Measurements from ENCODE around the gene LBHD2.

The LBHD2 gene

DNA sequence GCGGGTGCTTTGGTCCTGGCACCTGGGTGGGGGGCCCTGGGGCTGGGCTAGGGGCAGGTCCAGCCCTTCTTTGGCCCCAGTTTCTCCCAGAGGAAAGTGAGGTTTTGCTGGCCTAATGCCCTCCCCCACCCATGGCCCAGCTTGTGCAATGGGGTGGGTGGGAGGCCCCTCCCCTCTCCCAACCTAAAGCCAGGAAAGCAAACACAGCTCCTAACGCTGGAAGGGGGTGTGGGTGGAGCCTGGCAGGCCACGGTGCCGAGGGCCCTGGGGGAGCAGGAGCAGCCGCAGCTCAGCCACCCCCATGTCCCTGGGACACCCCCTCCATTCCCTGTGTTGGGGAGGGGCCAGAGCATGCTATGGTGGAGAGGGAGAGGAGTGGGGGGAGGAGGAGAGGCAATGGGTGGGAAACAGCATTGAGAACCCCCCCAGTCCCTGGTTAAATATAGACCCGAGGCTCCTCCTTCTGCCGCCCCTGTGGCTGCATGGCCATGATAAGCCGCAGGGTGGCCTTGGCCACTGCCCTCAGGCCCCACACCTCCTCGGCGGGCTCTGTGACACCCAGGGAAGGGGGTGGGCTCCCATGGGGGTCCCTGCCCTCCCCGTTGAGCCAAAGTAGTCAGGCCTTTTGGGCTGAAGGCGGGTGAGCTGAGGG, 15.2 kb downstream of the LBHD2 start:
- Mint-ChIP-seq H3K27ac (no peak overlapping the region), H3K4me1 (ENCODE audit: low read depth in 2 of 2) (peaks cover 0 to 11% of the 10 kb centered on the region in 2 donors), H3K9me3 (no peaks in the 10 kb centered on the region), H3K27me3 (peaks cover 32 to 60% of the 10 kb centered on the region in 2 donors), H3K36me3 (ENCODE audit: insufficient read depth) (peaks cover under 1% of the 10 kb centered on the region), H3K4me3 (no peak overlapping the region)
- no peak for ATAC-seq (replicated peaks)
- DNase-seq: no peak

DNA sequence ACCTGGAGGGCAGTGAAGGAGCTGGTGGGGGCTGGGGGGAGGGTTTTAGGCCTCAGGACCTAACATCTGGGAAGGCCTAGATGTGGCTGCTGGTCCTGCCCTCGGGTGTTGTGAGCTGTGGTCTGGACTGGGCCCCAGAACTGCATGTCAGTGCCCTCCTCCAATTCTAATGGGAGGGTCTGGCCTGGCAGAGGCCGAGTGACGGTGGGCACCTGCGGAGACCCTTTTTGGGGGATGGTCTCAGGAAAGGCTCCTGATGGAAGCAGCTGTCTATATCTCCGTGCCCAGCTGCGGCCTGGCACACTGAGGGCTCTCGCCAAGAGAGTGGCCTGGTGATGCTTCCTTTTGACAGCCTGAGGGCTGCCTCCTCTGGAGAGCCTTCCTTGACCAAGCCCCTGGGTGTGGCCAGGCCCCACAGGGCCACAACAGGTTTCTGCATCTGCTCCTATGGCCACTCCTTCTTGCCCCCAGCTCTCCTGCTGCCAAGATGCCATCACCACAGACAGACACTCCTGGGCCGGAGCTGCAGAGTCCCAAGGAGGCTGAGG, 15.8 kb downstream of the LBHD2 start:
- H3K36me3 Mint-ChIP-seq (ENCODE audit: insufficient read depth): no peaks in the 10 kb centered on the region
- no peaks in the 10 kb centered on the region for H3K9me3 Mint-ChIP-seq
- H3K4me1 Mint-ChIP-seq (ENCODE audit: low read depth in 2 of 2): peaks cover under 1 to 9% of the 10 kb centered on the region in 2 donors
- no peak for ATAC-seq (replicated peaks)
- H3K27me3 Mint-ChIP-seq: peaks cover 34 to 63% of the 10 kb centered on the region in 2 donors
- H3K27ac Mint-ChIP-seq: no peak overlapping the region
- DNase-seq: no peak
- no peak overlapping the region for H3K4me3 Mint-ChIP-seq

DNA sequence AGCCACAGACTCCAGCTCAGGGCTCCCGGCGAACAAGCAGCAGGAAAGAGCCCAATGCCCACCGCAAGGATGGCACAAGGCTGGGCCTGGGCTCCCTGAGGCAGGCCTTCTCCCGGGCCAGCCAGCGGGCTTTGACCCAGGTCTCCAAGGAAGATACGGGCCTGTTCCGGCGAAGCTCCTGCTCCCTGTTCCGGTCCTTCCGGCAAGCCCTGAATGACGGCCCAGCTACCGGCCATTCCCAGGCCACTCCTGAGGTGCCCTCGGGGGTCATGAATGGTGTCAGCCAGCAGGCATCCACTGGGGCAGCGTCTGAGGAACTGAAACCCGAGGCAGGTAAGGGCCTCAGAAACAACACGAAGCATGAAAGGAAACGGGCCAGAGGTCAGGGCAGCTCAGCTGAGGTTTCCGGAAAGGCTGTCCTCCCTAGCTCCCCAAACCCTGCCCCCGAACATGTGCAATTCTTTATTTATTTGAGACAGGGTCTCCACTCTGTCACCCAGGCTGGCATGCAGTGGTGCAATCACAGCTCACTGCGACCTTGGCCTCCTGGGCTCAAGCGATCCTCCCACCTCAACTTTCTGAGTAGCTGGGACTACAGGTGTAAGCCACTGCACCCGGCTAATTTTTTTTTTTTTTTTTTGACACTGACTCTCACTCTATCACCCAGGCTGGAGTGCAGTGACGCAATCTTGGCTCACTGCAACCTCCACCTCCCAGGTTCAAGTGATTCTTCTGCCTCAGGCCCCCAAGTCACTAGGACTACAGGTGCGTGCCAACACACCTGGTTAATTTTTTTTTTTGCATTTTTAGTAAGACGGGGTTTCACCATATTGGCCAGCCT, 16.5 kb downstream of the LBHD2 start:
- Mint-ChIP-seq H3K9me3 (no peaks in the 10 kb centered on the region), H3K4me1 (ENCODE audit: low read depth in 2 of 2) (peaks cover 7 to 13% of the 10 kb centered on the region in 2 donors), H3K27me3 (peaks cover 41 to 70% of the 10 kb centered on the region in 2 donors), H3K36me3 (ENCODE audit: insufficient read depth) (no peaks in the 10 kb centered on the region), H3K27ac (no peak overlapping the region), H3K4me3 (no peak overlapping the region)
- DNase-seq (no peak), ATAC-seq (replicated peaks) (no peak)

DNA sequence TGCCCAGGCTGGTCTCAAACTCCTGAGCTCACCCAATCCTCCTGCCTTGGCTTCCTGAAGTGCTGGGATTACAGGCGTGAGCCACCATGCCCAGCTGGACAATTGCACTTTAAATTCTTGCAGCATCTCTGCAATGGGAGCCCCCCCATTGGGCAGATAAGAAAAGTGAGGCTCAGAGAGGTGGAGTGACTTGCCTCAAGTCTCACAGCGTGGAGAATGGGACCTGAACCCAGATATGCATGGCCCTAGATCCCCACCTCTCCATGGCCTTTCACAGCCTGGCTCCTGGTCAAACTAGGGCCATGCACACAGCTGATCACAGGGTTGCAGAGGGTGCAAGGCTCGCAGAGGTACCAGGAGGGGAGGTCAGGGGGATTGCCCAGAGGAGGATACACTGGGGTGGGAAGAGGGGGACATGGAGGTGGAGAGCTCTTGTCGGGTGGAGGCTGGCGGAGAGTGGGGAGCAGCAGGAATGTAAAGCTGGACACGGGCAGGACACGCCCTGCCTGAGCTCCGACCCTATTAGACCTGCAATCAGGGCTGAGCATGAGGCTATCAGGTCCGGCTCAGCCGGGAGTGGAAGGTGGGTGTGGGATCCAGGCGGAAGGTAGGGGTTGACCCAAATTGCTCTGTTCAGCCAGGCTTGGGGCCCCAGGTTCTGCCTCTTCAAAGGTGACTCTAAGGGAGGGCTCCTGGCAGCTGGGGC, 17.4 kb downstream of the LBHD2 start:
- peaks cover 9 to 12% of the 10 kb centered on the region in 2 donors for H3K4me1 Mint-ChIP-seq (ENCODE audit: low read depth in 2 of 2)
- H3K27ac Mint-ChIP-seq: no peak overlapping the region
- H3K36me3 Mint-ChIP-seq (ENCODE audit: insufficient read depth): no peaks in the 10 kb centered on the region
- H3K27me3 Mint-ChIP-seq: peaks cover 43 to 74% of the 10 kb centered on the region in 2 donors
- H3K4me3 Mint-ChIP-seq: no peak overlapping the region
- H3K9me3 Mint-ChIP-seq: no peaks in the 10 kb centered on the region
- no peak for ATAC-seq (replicated peaks)
- no peak for DNase-seq

DNA sequence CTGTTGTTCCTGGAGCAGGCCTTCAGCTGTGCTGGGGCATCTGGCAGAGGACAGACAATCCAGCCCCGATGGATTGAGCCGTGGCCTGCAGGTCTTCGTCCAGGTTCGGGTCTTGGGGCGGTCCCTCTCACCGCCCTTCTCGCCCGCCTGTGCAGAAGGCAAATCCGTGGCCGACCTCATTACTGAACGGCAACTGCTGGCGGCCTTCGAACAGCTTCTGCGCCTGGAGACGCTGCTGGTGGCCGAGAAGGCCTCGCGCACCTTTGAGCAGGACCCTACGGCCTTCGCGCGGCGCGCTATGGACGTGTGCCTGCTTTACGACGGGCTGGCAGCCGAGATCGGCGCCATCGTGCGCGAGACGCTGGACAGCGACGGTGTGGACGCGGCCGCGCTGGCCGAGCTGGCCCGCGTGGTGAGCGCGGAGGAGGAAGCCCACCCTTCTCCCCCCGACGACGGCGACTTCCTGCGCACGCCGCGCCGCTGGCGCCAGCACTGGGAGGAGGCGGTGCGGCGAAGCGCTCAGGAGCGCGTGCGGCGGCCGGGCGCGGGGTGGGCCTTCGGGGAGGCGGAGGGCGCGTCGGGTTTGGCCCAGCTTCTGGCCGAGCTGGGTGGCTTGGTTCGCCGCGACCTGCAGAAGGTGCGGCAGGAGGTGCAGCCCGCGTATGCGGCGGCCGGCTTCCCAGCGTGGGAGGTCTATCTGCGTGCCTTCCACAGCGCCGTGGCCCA, 18.1 kb downstream of the LBHD2 start:
- Mint-ChIP-seq H3K27me3 (peaks cover 36 to 74% of the 10 kb centered on the region in 2 donors), H3K4me3 (no peak overlapping the region)

DNA sequence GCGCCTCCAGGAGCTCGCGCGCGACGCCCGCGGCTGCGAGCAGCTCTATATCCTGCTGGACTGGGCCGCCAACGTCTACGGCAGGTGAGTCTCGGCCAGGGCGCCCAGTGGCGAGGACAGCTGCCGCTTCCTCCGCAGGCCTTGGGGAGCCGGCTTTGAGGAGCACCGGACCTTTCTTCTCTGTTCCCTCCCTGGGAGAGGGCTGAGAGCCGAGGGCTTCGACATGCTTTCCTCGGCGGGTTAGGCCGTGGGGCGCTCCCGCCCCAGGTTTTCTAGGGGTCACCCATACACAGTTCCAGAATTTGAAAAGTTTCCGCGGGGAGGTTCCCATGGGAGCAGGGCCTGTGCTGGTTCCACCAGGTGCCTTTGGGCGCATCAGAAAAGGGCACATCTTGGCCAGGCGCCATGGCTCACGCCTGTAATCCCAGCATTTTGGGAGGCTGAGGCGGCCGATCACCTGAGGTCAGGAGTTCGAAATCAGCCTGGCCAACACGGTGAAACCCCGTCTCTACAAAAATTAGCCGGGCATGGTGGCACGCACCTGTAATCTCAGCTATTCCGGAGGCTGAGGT, 18.8 kb downstream of the LBHD2 start:
- H3K4me1 Mint-ChIP-seq (ENCODE audit: low read depth in 2 of 2): peaks cover 9 to 10% of the 10 kb centered on the region in 2 donors
- no peak overlapping the region for H3K27ac Mint-ChIP-seq
- H3K27me3 Mint-ChIP-seq: peaks cover 29 to 73% of the 10 kb centered on the region in 2 donors
- H3K4me3 Mint-ChIP-seq: peak overlapping the region in 1 of 2 donors; percentile 36
- H3K9me3 Mint-ChIP-seq: no peaks in the 10 kb centered on the region
- no peak for DNase-seq
- no peaks in the 10 kb centered on the region for H3K36me3 Mint-ChIP-seq (ENCODE audit: insufficient read depth)
- no peak for ATAC-seq (replicated peaks)

More for the DNA sequence above, 18.1 kb downstream of the LBHD2 start:
- DNase-seq (no peak), ATAC-seq (replicated peaks) (no peak)
- Mint-ChIP-seq H3K4me1 (ENCODE audit: low read depth in 2 of 2) (peaks cover 9 to 10% of the 10 kb centered on the region in 2 donors), H3K9me3 (no peaks in the 10 kb centered on the region), H3K27ac (no peak overlapping the region), H3K36me3 (ENCODE audit: insufficient read depth) (no peaks in the 10 kb centered on the region)

DNA sequence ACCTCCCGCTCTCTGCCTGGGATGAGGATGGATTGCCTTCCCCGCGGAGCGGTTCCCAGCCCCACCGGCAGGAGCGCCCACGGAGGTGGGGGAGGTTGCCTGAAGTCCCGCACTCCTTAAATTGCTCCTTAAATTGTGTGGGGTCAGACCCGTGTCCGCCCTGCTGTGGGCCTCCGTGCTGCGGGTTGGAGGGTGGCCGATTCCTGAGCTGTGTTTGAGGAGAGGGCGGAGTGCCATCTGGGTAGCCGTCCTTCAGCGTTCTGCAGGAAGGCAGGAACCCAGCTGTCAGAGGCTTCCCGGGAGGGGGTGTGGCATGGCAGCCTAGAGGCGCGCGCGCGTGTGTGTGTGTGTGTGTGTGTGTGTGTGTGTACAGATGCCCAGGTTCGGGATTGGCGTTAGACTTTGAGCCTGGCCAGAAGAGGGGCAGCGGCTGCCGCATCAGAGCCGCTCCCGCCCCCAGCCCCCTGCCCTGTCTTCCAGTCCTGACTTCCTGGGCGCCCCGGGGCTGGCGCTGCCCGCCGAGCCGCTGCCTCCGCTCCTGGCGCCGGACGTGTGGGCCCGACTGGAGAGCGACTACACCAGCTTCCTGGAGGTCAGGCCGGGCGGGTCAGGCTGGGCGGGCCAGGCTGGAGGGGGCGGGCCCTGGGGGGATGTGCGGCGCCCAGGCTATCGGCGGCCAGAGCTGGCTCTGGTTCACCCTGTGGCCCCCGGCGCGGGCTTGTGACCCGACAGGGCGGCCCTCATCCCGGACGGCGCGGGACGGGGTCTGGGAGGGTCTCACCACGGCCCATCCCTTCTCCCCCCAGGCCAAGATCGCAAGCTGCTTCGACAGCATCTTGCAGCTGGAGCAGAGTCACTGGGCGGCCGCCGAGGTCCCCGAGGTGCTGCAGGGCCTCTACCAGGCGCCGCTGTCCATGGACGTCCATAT, 19.7 kb downstream of the LBHD2 start:
- H3K27ac Mint-ChIP-seq: no peak overlapping the region
- no peaks in the 10 kb centered on the region for H3K9me3 Mint-ChIP-seq
- H3K36me3 Mint-ChIP-seq (ENCODE audit: insufficient read depth): no peaks in the 10 kb centered on the region
- H3K4me1 Mint-ChIP-seq (ENCODE audit: low read depth in 2 of 2): peaks cover 9 to 10% of the 10 kb centered on the region in 2 donors
- ATAC-seq (replicated peaks): no peak
- peak overlapping the region in 1 of 2 donors; percentile 36 for H3K4me3 Mint-ChIP-seq
- no peak for DNase-seq
- peaks cover 28 to 69% of the 10 kb centered on the region in 2 donors for H3K27me3 Mint-ChIP-seq

DNA sequence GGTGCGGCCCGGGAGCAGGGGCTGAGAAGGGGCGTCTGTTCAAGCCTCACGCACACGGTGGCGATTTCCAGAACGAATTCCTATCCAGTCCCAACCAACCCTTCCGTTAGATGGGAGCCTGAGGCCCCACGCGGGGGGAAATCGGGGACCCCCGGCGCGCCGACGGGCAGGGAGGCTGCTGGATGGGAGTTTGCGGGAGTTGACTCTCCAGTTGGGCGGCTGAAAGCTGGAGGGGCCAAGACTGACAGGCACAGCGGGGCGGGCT, 20.3 kb downstream of the LBHD2 start:
- H3K4me3 Mint-ChIP-seq: no peak overlapping the region
- H3K27ac Mint-ChIP-seq: no peak overlapping the region
- H3K27me3 Mint-ChIP-seq: peaks cover 28 to 69% of the 10 kb centered on the region in 2 donors
- DNase-seq: no peak
- H3K36me3 Mint-ChIP-seq (ENCODE audit: insufficient read depth): no peaks in the 10 kb centered on the region
- peaks cover 9 to 10% of the 10 kb centered on the region in 2 donors for H3K4me1 Mint-ChIP-seq (ENCODE audit: low read depth in 2 of 2)
- H3K9me3 Mint-ChIP-seq: no peaks in the 10 kb centered on the region
- no peak for ATAC-seq (replicated peaks)

DNA sequence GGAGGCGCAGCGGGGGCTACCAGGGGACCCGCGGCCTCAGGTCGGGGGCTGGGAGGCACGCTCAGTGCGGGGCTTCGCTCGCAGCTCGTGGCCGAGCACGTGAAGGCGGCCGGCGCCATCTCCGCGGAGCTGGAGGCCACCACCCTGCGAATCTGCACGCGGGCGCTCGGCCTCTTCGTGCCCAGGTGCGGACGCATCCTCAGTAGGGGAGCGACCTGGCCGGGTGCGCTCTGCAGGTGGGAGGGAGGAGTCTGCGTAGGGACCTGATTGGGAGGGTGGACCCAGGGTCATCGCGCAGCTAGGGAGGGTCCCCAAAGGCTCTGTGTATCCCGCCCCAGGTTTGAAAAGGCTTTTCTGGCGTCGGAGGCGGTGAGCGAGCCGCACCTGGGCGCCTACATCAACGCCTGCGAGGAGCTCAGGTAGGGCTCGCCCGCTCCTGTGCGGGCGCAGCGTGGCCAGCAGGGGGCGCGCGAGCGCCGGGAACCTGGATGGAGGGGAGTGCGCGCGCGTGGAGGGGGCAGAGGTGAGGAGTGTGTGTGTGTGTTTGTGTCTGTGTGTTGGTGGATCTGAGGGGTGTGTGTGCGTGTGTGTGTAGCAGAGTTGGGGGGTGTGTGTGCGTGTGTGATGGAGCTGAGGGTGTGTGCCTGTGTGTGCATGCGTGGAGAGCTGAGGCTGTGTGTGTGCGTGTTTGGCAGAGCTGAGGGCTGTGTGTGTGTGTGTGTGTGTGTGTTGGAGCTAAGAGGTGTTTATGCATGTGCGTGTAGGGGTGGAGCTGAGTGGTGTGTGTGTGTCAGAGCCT, 20.8 kb downstream of the LBHD2 start:
- ATAC-seq (replicated peaks) (peak; percentile 94), DNase-seq (peak; percentile 64 to 75 (median 70))
- peaks cover 9 to 10% of the 10 kb centered on the region in 2 donors for H3K4me1 Mint-ChIP-seq (ENCODE audit: low read depth in 2 of 2)
- H3K4me3 Mint-ChIP-seq: peak overlapping the region; percentile 1 to 37
- H3K9me3 Mint-ChIP-seq: no peaks in the 10 kb centered on the region
- H3K36me3 Mint-ChIP-seq (ENCODE audit: insufficient read depth): no peaks in the 10 kb centered on the region
- peaks cover 28 to 72% of the 10 kb centered on the region in 2 donors for H3K27me3 Mint-ChIP-seq
- no peak overlapping the region for H3K27ac Mint-ChIP-seq

DNA sequence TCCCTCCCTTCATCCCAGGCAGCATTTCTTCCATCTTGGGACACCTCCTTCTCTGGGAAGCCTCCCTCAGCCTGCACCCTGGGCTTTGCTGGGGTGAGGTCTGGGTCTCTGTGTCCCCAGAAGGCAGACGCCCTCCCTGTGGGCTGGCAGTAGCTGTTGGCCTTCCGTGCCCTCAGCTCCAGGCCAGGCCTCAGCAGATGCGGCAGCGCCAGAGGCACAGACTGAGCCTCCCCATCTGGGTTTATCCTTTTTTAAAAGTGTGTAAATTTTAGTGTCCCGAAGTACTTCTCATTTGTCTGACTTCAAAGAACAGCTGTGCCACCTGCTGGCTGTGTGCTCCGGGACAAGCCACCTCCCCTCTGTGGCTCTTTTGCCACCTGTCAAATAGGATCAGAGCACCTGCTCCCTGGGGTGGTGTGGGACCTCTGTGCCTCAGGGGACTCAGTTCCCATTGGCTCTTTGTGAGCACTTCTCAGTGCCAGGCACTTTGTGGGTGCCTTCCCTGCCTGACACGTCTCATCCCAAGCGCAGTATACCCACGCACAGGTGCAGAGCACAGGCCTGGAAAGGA, 21.7 kb downstream of the LBHD2 start:
- Mint-ChIP-seq H3K36me3 (ENCODE audit: insufficient read depth) (no peaks in the 10 kb centered on the region), H3K27me3 (peaks cover 31 to 72% of the 10 kb centered on the region in 2 donors), H3K27ac (no peak overlapping the region), H3K4me1 (ENCODE audit: low read depth in 2 of 2) (peaks cover 9 to 10% of the 10 kb centered on the region in 2 donors), H3K4me3 (peak overlapping the region in 1 of 2 donors; percentile 20), H3K9me3 (no peaks in the 10 kb centered on the region)
- DNase-seq (no peak), ATAC-seq (replicated peaks) (no peak)

DNA sequence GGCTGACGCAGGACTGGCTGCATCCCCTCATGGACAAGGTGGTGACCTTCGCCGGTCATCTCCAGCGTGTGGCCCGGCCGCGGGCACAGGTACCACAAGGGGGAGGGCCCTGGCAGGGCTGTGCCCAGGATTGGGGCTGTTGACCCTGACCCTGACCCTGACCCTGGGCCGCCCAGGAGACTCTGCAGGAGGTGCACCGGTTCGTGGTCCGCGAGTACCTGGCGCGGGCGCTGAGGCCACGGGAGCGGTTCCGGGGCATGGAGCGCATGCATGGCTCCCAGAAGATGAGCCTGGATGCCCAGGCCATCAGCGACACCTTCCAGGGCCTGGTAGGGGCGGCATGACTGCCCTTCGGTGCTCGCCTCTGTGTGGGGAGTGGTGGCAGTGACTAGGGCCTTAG, 23.4 kb downstream of the LBHD2 start:
- H3K36me3 Mint-ChIP-seq (ENCODE audit: insufficient read depth): no peaks in the 10 kb centered on the region
- peaks cover 28 to 71% of the 10 kb centered on the region in 2 donors for H3K27me3 Mint-ChIP-seq
- no peak overlapping the region for H3K4me3 Mint-ChIP-seq
- no peak for ATAC-seq (replicated peaks)
- DNase-seq: no peak
- H3K9me3 Mint-ChIP-seq: no peaks in the 10 kb centered on the region
- peaks cover 9% of the 10 kb centered on the region in 2 donors for H3K4me1 Mint-ChIP-seq (ENCODE audit: low read depth in 2 of 2)
- H3K27ac Mint-ChIP-seq: no peak overlapping the region

Measured in effector memory CD8-positive, alpha-beta T cell (primary cell).